ENCODE results near the gene CDC20. TPM values are rescaled to one million over a fixed set of nuclear protein-coding genes. Genes with fewer than 3 reads are reported as not detected.

Gene CDC20
- polyA plus RNA-seq, 1 experiment: 22.8 TPM

GRCh38 chr1:43372172-43372571, 13.4 kb downstream of the CDC20 start:
- Histone ChIP-seq H3K4me3 (ENCODE audit: low read depth, low read length) (no peak overlapping the region), H3K27ac (ENCODE audit: low read depth, low read length) (peak overlapping the region; percentile 83), H3K27me3 (ENCODE audit: control insufficient read depth, insufficient read depth, low read length) (no peaks in the 10 kb centered on the region), H3K9me3 (ENCODE audit: control insufficient read depth, insufficient read depth, low read length) (no peaks in the 10 kb centered on the region)
- ChIA-PET CTCF (interaction anchor here (0.6 kb wide), 1 partner anchor 41 kb away, joined by 3 read pairs; no protein-coding TSS in a partner anchor), POLR2A (no interaction called here)
- no peak for TF ChIP-seq CTCF (IDR thresholded peaks at IDR 0.05; ENCODE audit: low read depth, low read length)
- DNase-seq (ENCODE audit: low read depth, low spot score): no peak

GRCh38 chr1:43373066-43373940, 14.5 kb downstream of the CDC20 start:
- Histone ChIP-seq H3K27me3 (ENCODE audit: control insufficient read depth, insufficient read depth, low read length) (no peaks in the 10 kb centered on the region), H3K4me3 (ENCODE audit: low read depth, low read length) (no peak overlapping the region), H3K27ac (ENCODE audit: low read depth, low read length) (peak overlapping the region; percentile 83), H3K9me3 (ENCODE audit: control insufficient read depth, insufficient read depth, low read length) (no peaks in the 10 kb centered on the region)
- CTCF ChIA-PET: no interaction called here
- POLR2A ChIA-PET: no interaction called here
- TF ChIP-seq CTCF (IDR thresholded peaks at IDR 0.05; ENCODE audit: low read depth, low read length): no peak
- DNase-seq (ENCODE audit: low read depth, low spot score): no peak

DNA sequence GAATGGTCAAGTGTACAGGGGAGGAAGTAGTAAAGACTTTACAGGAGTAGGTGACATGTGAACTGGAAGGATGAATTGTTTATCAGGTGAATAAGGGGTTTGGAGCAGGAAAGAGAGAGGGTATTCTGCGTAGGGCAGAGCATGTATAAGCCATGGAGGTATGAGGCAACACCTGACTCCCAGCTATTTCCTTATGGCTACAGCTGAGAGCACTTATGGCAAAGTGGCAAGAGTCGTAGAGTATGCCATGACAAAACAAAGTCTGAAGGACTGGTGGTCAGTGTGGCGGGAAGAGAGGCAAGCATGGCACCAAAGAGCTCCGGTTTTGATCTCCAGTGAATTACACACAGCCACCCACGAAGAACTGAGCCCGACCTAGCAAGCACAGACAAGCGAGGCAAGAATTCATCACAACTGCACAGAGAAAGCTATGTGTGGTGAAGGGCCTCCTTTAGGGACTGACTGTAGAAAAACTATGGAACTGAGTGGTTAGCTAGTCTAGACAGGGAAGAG, 18.0 kb downstream of the CDC20 start:
- no peaks in the 10 kb centered on the region for H3K27me3 ChIP-seq (ENCODE audit: control insufficient read depth, insufficient read depth, low read length)
- TF ChIP-seq CTCF (IDR thresholded peaks at IDR 0.05; ENCODE audit: low read depth, low read length): no peak
- H3K4me3 ChIP-seq (ENCODE audit: low read depth, low read length): no peak overlapping the region
- CTCF ChIA-PET: interaction anchor here (0.7 to 1.3 kb wide), 3 partner anchors 9 to 150 kb away, joined by 3 to 4 read pairs (median 3); partner anchors contain the start of gene ELOVL1
- POLR2A ChIA-PET: interaction anchor here (0.6 kb wide), 1 partner anchor 118 kb away, joined by 4 read pairs; no protein-coding TSS in a partner anchor
- H3K9me3 ChIP-seq (ENCODE audit: control insufficient read depth, insufficient read depth, low read length): no peaks in the 10 kb centered on the region
- H3K27ac ChIP-seq (ENCODE audit: low read depth, low read length): no peak overlapping the region
- DNase-seq (ENCODE audit: low read depth, low spot score): no peak

DNA sequence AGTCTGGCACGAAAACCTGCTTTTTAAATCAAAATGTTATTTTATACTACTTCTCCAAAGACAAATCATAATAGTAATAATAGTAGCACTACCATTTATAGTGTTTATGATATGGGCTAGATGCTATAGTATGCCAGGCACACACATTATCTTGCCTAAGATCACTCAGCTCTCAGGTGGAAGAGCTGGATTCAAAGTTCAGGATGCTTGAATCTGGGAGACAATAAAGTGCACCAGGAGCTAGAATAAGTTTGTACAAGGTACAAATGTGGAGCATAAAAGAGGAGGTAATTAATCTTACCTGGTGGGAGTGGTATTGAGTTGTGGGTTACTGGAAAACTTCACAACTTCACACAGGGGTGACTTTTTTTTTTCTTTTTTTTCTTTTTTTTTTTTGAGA, 19.1 kb downstream of the CDC20 start:
- Histone ChIP-seq H3K27ac (ENCODE audit: low read depth, low read length) (no peak overlapping the region), H3K9me3 (ENCODE audit: control insufficient read depth, insufficient read depth, low read length) (no peaks in the 10 kb centered on the region), H3K4me3 (ENCODE audit: low read depth, low read length) (no peak overlapping the region), H3K27me3 (ENCODE audit: control insufficient read depth, insufficient read depth, low read length) (no peaks in the 10 kb centered on the region)
- no peak for DNase-seq (ENCODE audit: low read depth, low spot score)
- CTCF ChIA-PET: interaction anchor here (0.9 to 1.2 kb wide), 2 partner anchors 9 to 151 kb away, joined by 3 to 5 read pairs; no protein-coding TSS in a partner anchor
- TF ChIP-seq CTCF (IDR thresholded peaks at IDR 0.05; ENCODE audit: low read depth, low read length): no peak
- POLR2A ChIA-PET: no interaction called here

DNA sequence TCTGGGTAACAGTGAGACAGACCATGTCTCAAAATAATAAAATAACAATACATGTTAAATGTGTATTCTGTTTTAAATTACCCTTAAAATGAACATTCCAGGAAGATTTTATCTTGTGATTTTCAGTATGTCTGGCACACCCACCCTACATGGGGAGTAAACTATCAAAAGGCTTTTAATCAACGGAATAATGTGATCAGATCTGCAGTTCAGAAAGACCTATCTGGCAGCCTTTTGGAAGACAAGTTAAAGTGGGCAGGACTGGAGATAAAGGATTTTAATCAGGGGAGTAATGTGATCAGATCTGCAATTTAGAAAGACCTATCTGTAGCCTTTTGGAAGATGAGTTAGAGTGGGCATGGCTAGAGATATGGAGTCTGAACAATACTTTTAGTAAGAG, 20.7 kb downstream of the CDC20 start:
- no peak for TF ChIP-seq CTCF (IDR thresholded peaks at IDR 0.05; ENCODE audit: low read depth, low read length)
- POLR2A ChIA-PET: no interaction called here
- CTCF ChIA-PET: no interaction called here
- H3K27ac ChIP-seq (ENCODE audit: low read depth, low read length): no peak overlapping the region
- no peak overlapping the region for H3K4me3 ChIP-seq (ENCODE audit: low read depth, low read length)
- DNase-seq (ENCODE audit: low read depth, low spot score): no peak
- no peaks in the 10 kb centered on the region for H3K9me3 ChIP-seq (ENCODE audit: control insufficient read depth, insufficient read depth, low read length)
- H3K27me3 ChIP-seq (ENCODE audit: control insufficient read depth, insufficient read depth, low read length): no peaks in the 10 kb centered on the region

Measured in AG04450 (cell line).